ENCODE measurements around the gene EPN2. TPM values are rescaled to one million over a fixed set of nuclear protein-coding genes. Genes with fewer than 3 reads are reported as not detected.

The EPN2 gene
- total and polyA plus RNA-seq, 10 of the 15 experiments (the other 5 are each of a cell fraction or from before 2014, with no cell fraction given), result 0.26 to 8.4 (median 4.7) TPM

DNA sequence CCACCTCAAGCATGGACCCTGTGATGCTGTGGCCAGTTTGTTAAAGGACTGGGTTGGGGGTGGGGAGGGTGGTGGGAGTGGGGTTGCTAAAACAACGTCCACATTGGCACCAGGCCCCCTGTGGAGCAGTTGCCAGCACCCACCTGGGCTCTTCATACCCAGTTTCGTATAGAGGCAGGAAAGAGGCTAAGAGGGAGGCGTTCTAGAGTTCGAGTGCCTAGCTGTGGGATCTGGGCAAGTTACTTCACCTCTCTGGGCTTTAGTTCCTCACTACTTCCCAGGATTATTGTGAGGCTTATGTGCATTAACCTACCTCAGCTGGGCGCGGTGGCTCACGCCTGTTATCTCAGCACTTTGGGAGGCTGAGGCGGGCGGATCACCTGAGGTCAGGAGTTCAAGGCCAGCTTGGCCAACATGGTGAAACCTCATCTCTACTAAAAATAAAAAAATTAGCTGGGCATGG is 148.4 kb downstream of the EPN2 start:
- no peak for FAIRE-seq
- intact Hi-C loops (cut with micrococcal nuclease; ENCODE audit: unreplicated experiment) (no loop called here), in situ Hi-C loops (cut with MboI) (no loop called here)
- H3K79me2 ChIP-seq (ENCODE audit: control insufficient read depth, insufficient read depth, low read length), result no peaks in the 10 kb centered on the region
- no peaks in the 10 kb centered on the region for H3K9me3 ChIP-seq (replicated peaks; ENCODE audit: control insufficient read depth, insufficient read depth, low read length)
- no peak overlapping the region for H3K27ac ChIP-seq (ENCODE audit: control insufficient read depth, insufficient read depth)
- H4K20me1 ChIP-seq (ENCODE audit: control insufficient read depth, insufficient read depth), result no peaks in the 10 kb centered on the region
- SMC1A ChIA-PET (ENCODE audit: uncharacterized antibody, unreplicated experiment), result interaction anchor here (1.2 kb wide), 1 partner anchor 28 kb away, joined by 3 read pairs; no protein-coding TSS in a partner anchor
- H3K4me3 ChIP-seq, result no peak overlapping the region
- DNase-seq (ENCODE audit: low read depth, low spot score), result no peak
- no peaks in the 10 kb centered on the region for H3K4me1 ChIP-seq (ENCODE audit: control insufficient read depth, insufficient read depth, low read length)
- H3K27me3 ChIP-seq (replicated peaks in 1 of 2; ENCODE audit: control insufficient read depth in 2 of 2, insufficient read depth in 2 of 2, low read length in 1 of 2), result no peaks in the 10 kb centered on the region; a peak in 1 of 4 replicates
- 84% methylated on average over 8 of the region's 9 CpGs for WGBS (ENCODE audit: insufficient coverage, insufficient replicate concordance, low lambda C conversion rate, missing lambda C conversion rate)
- CTCF ChIA-PET, result interaction anchor here (1.4 kb wide), 1 partner anchor 23 kb away, joined by 4 read pairs; the partner anchor contains the start of gene B9D1
- H3K4me2 ChIP-seq (ENCODE audit: control insufficient read depth, insufficient read depth), result no peak overlapping the region
- no peak overlapping the region for H3K9ac ChIP-seq (ENCODE audit: control insufficient read depth, insufficient read depth, low read length)
- H3K36me3 ChIP-seq (ENCODE audit: control insufficient read depth in 2 of 2, insufficient read depth in 2 of 2, low read length in 1 of 2), result peaks cover 0 to 5% of the 10 kb centered on the region in 2 experiments; a peak in 2 of 4 replicates
- no peak overlapping the region for H2AFZ ChIP-seq (ENCODE audit: control insufficient read depth, low read depth, low read length)
- no peak for TF ChIP-seq JUND (IDR thresholded peaks at IDR 0.05; ENCODE audit: low read depth, low read length)
- TF ChIP-seq SPI1 (IDR thresholded peaks at IDR 0.05; ENCODE audit: borderline replicate concordance, insufficient read depth, low read depth, low read length), result no peak
- TF ChIP-seq SUPT20H (IDR thresholded peaks at IDR 0.05; ENCODE audit: borderline replicate concordance, control insufficient read depth, low read depth, low read length), result no peak
- TF ChIP-seq BMI1 (IDR thresholded peaks at IDR 0.05; ENCODE audit: borderline replicate concordance), result no peak
- no peak for TF ChIP-seq GABPA (IDR thresholded peaks at IDR 0.05; ENCODE audit: low read depth)
- TF ChIP-seq YY1 (IDR thresholded peaks at IDR 0.05; ENCODE audit: low read depth, low read length), result no peak
- TF ChIP-seq ZNF24 (IDR thresholded peaks at IDR 0.05), result no peak
- TF ChIP-seq SP1 (IDR thresholded peaks at IDR 0.05; ENCODE audit: low read depth, low read length), result no peak
- TF ChIP-seq, protein P1, sequence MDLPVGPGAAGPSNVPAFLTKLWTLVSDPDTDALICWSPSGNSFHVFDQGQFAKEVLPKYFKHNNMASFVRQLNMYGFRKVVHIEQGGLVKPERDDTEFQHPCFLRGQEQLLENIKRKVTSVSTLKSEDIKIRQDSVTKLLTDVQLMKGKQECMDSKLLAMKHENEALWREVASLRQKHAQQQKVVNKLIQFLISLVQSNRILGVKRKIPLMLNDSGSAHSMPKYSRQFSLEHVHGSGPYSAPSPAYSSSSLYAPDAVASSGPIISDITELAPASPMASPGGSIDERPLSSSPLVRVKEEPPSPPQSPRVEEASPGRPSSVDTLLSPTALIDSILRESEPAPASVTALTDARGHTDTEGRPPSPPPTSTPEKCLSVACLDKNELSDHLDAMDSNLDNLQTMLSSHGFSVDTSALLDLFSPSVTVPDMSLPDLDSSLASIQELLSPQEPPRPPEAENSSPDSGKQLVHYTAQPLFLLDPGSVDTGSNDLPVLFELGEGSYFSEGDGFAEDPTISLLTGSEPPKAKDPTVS (IDR thresholded peaks at IDR 0.05; ENCODE audit: low read depth, low read length), result no peak
- no peak for TF ChIP-seq ESRRA (IDR thresholded peaks at IDR 0.05; ENCODE audit: low read length)
- no peak for TF ChIP-seq TCF12 (IDR thresholded peaks at IDR 0.05; ENCODE audit: low read depth, low read length)
- TF ChIP-seq PAX8 (IDR thresholded peaks at IDR 0.05), result no peak
- TF ChIP-seq, protein P2, sequence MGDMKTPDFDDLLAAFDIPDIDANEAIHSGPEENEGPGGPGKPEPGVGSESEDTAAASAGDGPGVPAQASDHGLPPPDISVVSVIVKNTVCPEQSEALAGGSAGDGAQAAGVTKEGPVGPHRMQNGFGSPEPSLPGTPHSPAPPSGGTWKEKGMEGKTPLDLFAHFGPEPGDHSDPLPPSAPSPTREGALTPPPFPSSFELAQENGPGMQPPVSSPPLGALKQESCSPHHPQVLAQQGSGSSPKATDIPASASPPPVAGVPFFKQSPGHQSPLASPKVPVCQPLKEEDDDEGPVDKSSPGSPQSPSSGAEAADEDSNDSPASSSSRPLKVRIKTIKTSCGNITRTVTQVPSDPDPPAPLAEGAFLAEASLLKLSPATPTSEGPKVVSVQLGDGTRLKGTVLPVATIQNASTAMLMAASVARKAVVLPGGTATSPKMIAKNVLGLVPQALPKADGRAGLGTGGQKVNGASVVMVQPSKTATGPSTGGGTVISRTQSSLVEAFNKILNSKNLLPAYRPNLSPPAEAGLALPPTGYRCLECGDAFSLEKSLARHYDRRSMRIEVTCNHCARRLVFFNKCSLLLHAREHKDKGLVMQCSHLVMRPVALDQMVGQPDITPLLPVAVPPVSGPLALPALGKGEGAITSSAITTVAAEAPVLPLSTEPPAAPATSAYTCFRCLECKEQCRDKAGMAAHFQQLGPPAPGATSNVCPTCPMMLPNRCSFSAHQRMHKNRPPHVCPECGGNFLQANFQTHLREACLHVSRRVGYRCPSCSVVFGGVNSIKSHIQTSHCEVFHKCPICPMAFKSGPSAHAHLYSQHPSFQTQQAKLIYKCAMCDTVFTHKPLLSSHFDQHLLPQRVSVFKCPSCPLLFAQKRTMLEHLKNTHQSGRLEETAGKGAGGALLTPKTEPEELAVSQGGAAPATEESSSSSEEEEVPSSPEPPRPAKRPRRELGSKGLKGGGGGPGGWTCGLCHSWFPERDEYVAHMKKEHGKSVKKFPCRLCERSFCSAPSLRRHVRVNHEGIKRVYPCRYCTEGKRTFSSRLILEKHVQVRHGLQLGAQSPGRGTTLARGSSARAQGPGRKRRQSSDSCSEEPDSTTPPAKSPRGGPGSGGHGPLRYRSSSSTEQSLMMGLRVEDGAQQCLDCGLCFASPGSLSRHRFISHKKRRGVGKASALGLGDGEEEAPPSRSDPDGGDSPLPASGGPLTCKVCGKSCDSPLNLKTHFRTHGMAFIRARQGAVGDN (IDR thresholded peaks at IDR 0.05), result no peak
- TF ChIP-seq, protein P3, sequence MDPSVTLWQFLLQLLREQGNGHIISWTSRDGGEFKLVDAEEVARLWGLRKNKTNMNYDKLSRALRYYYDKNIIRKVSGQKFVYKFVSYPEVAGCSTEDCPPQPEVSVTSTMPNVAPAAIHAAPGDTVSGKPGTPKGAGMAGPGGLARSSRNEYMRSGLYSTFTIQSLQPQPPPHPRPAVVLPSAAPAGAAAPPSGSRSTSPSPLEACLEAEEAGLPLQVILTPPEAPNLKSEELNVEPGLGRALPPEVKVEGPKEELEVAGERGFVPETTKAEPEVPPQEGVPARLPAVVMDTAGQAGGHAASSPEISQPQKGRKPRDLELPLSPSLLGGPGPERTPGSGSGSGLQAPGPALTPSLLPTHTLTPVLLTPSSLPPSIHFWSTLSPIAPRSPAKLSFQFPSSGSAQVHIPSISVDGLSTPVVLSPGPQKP (IDR thresholded peaks at IDR 0.05; ENCODE audit: low read depth, low read length), result no peak
- POLR2A ChIA-PET, result no interaction called here
- RAD21 ChIA-PET (ENCODE audit: unreplicated experiment), result no interaction called here
- no TSS peak for BruUV-seq (replicated peaks)
- no peak for ATAC-seq

Measured in GM12878 (cell line).